Mesenchymal stem cell (in vitro differentiated cells and primary cell): Measurements from ENCODE around the gene PROCR.
A peak's percentile ranks its signal among the peaks of the same experiment; 100 is the strongest.
"Not testable (repeated sequence)": the region's sequence is repeated elsewhere in the genome, so short reads cannot be mapped to it uniquely, and the experiment has no call there.

Experiments used
- DNase-seq: peaks from one replicate; pipeline ENCODE4 v3.0.0-alpha.2; 2013
- H2AFZ ChIP-seq: one replicate; pipeline ENCODE4 v1.6.1; 2013; ENCODE audit warnings: low read depth, mild to moderate bottlenecking, control low read depth, inconsistent platforms, low read length, moderate library complexity
- H2AK5ac ChIP-seq: 2 replicates; pipeline ENCODE4 v1.6.1; 2013; ENCODE audit warnings: low read length, moderate library complexity, mild to moderate bottlenecking, inconsistent platforms; ENCODE audit not compliant: severe bottlenecking
- H2BK120ac ChIP-seq: one replicate; pipeline ENCODE4 v1.6.1; 2013; ENCODE audit warnings: low read depth, mild to moderate bottlenecking, inconsistent platforms, low read length, moderate library complexity
- H2BK12ac ChIP-seq, 2 experiments: one replicate each; pipeline ENCODE4 v1.6.1; 2013; ENCODE audit warnings: inconsistent platforms in 2 of 2, low read length in 2 of 2, mild to moderate bottlenecking in 2 of 2, moderate library complexity in 2 of 2, control low read depth in 1 of 2
- H2BK15ac ChIP-seq: one replicate; pipeline ENCODE4 v1.6.1; 2013; ENCODE audit warnings: mild to moderate bottlenecking, low read depth, inconsistent platforms; ENCODE audit not compliant: poor library complexity, severe bottlenecking
- H2BK5ac ChIP-seq: 2 replicates; pipeline ENCODE4 v1.6.1; 2013; ENCODE audit warnings: low read depth, mild to moderate bottlenecking, low read length, control low read depth, inconsistent platforms; ENCODE audit not compliant: poor library complexity, severe bottlenecking
- H3K14ac ChIP-seq, 2 experiments: one replicate each; pipeline ENCODE4 v1.6.1; 2013; ENCODE audit warnings: inconsistent platforms in 2 of 2, low read length in 2 of 2, control low read depth in 1 of 2, mild to moderate bottlenecking in 1 of 2, moderate library complexity in 1 of 2
- H3K18ac ChIP-seq, 2 experiments: one replicate each; pipeline ENCODE4 v1.6.1; 2013; ENCODE audit warnings: inconsistent platforms in 2 of 2, low read length in 2 of 2, control low read depth in 1 of 2, low read depth in 1 of 2, mild to moderate bottlenecking in 1 of 2
- H3K23ac ChIP-seq, 2 experiments: one replicate each; pipeline ENCODE4 v1.6.1; 2013; ENCODE audit warnings: inconsistent platforms in 2 of 2, low read length in 2 of 2, mild to moderate bottlenecking in 2 of 2, moderate library complexity in 2 of 2, control low read depth in 1 of 2
- H3K27ac ChIP-seq: 2 replicates; pipeline ENCODE4 v1.5.1; 2013; ENCODE audit warnings: mild to moderate bottlenecking, moderate library complexity, low read length, control low read depth, inconsistent platforms; ENCODE audit not compliant: poor library complexity, severe bottlenecking
- H3K27me3 ChIP-seq, 2 experiments: 2 replicates each; pipeline versions ENCODE4 v1.6.1 to v1.7.0; 2013; ENCODE audit warnings: low read length in 2 of 2, mild to moderate bottlenecking in 2 of 2, moderate library complexity in 2 of 2, control low read depth in 1 of 2, inconsistent platforms in 1 of 2; ENCODE audit not compliant: control insufficient read depth in 1 of 2, insufficient read depth in 1 of 2
- H3K36me3 ChIP-seq, 2 experiments: 2 replicates each; pipeline versions ENCODE4 v1.6.1 to v1.7.0; 2013; ENCODE audit warnings: low read length in 2 of 2, control low read depth in 1 of 2, inconsistent platforms in 1 of 2, low read depth in 1 of 2, mild to moderate bottlenecking in 1 of 2; ENCODE audit not compliant: insufficient read depth in 2 of 2, control insufficient read depth in 1 of 2
- H3K4ac ChIP-seq, 2 experiments: one replicate each; pipeline ENCODE4 v1.6.1; 2013; ENCODE audit warnings: inconsistent platforms in 2 of 2, low read length in 2 of 2, mild to moderate bottlenecking in 2 of 2, moderate library complexity in 2 of 2, control low read depth in 1 of 2, low read depth in 1 of 2
- H3K4me1 ChIP-seq: 2 replicates; pipeline ENCODE4 v1.6.1; 2013; ENCODE audit warnings: low read depth, low read length, control low read depth; ENCODE audit not compliant: control insufficient read depth, insufficient read depth
- H3K4me2 ChIP-seq: 2 replicates; pipeline ENCODE4 v1.6.1; 2013; ENCODE audit warnings: low read length, mild to moderate bottlenecking, inconsistent platforms; ENCODE audit not compliant: poor library complexity, severe bottlenecking
- H3K4me3 ChIP-seq, 2 experiments: 2 replicates each; pipeline versions ENCODE4 v1.5.1 to v1.7.0; 2013; ENCODE audit warnings: low read length in 2 of 2, mild to moderate bottlenecking in 2 of 2, control low read depth in 1 of 2, low read depth in 1 of 2; ENCODE audit not compliant: insufficient read depth in 1 of 2
- H3K79me1 ChIP-seq: replicated peaks from 2 replicates; pipeline ENCODE4 v1.6.1; 2013; ENCODE audit warnings: mild to moderate bottlenecking, control low read depth, low read length, inconsistent platforms; ENCODE audit not compliant: poor library complexity, severe bottlenecking
- H3K9ac ChIP-seq: 2 replicates; pipeline ENCODE4 v1.7.0; 2013; ENCODE audit warnings: mild to moderate bottlenecking, low read length, moderate library complexity
- H3K9me3 ChIP-seq: 2 replicates; pipeline ENCODE4 v1.7.0; 2013; ENCODE audit warnings: mild to moderate bottlenecking, low read length; ENCODE audit not compliant: control insufficient read depth
- H4K8ac ChIP-seq: one replicate; pipeline ENCODE4 v1.6.1; 2013; ENCODE audit warnings: inconsistent platforms, mild to moderate bottlenecking, low read length, moderate library complexity
- H4K91ac ChIP-seq: one replicate; pipeline ENCODE4 v1.6.1; 2013; ENCODE audit warnings: mild to moderate bottlenecking, low read length, inconsistent platforms
- WGBS: methylation state at CpG from one replicate; pipeline ENCODE4 v1.1.7; 2013; ENCODE audit warnings: mixed read lengths; 5-methylcytosine and 5-hydroxymethylcytosine counted together

The PROCR gene

DNA sequence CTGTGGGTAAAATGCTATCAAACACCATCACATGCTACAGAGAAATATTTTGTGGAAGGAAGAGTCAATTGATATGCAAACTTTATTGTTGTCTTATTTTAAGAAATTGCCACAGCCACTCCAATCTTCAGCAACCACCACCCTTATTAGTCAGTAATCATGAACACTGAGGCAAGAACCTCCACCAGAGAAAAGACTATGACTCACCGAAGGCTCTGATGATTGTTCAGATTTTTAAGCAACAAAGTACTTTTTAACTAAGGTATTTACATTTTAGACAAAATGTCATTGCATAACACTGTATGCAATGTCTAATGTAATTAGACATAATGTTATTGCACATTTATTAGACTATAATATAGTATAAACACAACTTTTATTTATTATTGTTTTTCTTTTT is 28.4 kb downstream of the PROCR start:
- WGBS: no CpG with 5 or more reads among the region's 1 CpG
- Histone ChIP-seq H3K9me3 (peaks cover 35% of the 10 kb centered on the region), H4K8ac (no peak overlapping the region), H3K23ac (no peak overlapping the region), H2BK15ac (no peak overlapping the region), H3K36me3 (no peaks in the 10 kb centered on the region), H4K91ac (no peak overlapping the region), H2AFZ (no peak overlapping the region), H2AK5ac (no peak overlapping the region), H2BK12ac (no peak overlapping the region), H3K79me1 (no peaks in the 10 kb centered on the region), H3K27ac (no peak overlapping the region), H3K27me3 (no peaks in the 10 kb centered on the region), H3K4me3 (no peak overlapping the region), H3K4me1 (no peaks in the 10 kb centered on the region), H3K9ac (peak overlapping the region; percentile 53), H2BK5ac (no peak overlapping the region), H3K14ac (no peak overlapping the region), H3K4me2 (no peak overlapping the region), H3K4ac (no peak overlapping the region), H2BK120ac (no peak overlapping the region), H3K18ac (no peak overlapping the region)
- peak; percentile 90 for DNase-seq

DNA sequence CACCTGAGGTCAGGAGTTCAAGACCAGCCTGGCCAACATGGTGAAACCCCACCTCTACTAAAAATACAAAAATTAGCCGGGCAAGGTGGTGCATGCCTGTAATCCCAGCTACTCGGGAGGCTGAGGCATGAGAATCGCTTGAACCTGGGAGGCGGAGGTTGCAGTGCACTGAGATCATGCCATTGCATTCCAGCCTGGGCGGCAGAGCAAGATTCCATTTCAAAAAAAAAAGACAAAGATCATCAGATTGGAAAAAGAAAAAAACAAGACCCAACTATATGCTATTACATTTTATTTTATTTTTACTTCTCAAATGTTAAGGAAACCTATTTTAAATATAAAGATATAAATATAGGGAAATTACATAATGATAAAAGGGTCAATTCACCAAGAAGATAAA is 29.6 kb downstream of the PROCR start:
- not testable (repeated sequence) for H3K36me3 ChIP-seq, H2BK5ac ChIP-seq, H3K27ac ChIP-seq, H3K4me1 ChIP-seq, H3K14ac ChIP-seq, DNase-seq, H2AK5ac ChIP-seq, H3K27me3 ChIP-seq, H2BK120ac ChIP-seq, H3K23ac ChIP-seq, H4K91ac ChIP-seq, H3K79me1 ChIP-seq, H2AFZ ChIP-seq, H4K8ac ChIP-seq, H2BK12ac ChIP-seq, H3K18ac ChIP-seq, H3K9ac ChIP-seq, H3K4me3 ChIP-seq, H2BK15ac ChIP-seq, H3K4ac ChIP-seq, H3K4me2 ChIP-seq
- WGBS: 98% methylated on average over 5 of the region's 5 CpGs
- H3K9me3 ChIP-seq: peaks cover 25% of the 10 kb centered on the region

DNA sequence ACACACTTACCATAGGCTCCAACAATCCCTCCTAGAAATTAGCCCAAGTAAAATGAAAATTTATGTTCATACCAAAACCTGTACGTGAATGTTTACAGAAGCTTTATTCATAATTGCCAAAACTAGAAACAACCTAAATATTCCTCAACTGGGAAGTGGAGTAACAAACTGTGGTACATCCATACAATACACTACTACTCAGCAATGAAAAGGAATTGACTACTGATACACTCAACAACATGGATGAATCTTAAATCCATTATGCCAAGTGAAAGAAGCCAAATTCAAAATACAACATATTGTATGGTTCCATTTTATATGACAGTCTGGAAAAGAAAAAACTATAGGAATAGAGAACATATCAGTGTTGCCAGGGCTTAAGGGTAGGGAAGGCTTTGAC is 34.9 kb downstream of the PROCR start:
- Histone ChIP-seq H2AK5ac (no peak overlapping the region), H3K9me3 (no peaks in the 10 kb centered on the region), H3K9ac (no peak overlapping the region), H2BK5ac (no peak overlapping the region), H3K18ac (no peak overlapping the region), H2BK12ac (no peak overlapping the region), H3K4me3 (no peak overlapping the region), H3K4ac (no peak overlapping the region), H3K14ac (no peak overlapping the region), H2BK120ac (no peak overlapping the region), H2BK15ac (no peak overlapping the region), H3K27ac (no peak overlapping the region), H4K91ac (no peak overlapping the region), H3K4me1 (no peaks in the 10 kb centered on the region), H3K23ac (no peak overlapping the region), H2AFZ (no peak overlapping the region), H3K27me3 (no peaks in the 10 kb centered on the region), H4K8ac (no peak overlapping the region), H3K36me3 (no peaks in the 10 kb centered on the region), H3K79me1 (no peaks in the 10 kb centered on the region), H3K4me2 (no peak overlapping the region)
- no peak for DNase-seq
- WGBS: 96% methylated on average over 1 of the region's 1 CpG

DNA sequence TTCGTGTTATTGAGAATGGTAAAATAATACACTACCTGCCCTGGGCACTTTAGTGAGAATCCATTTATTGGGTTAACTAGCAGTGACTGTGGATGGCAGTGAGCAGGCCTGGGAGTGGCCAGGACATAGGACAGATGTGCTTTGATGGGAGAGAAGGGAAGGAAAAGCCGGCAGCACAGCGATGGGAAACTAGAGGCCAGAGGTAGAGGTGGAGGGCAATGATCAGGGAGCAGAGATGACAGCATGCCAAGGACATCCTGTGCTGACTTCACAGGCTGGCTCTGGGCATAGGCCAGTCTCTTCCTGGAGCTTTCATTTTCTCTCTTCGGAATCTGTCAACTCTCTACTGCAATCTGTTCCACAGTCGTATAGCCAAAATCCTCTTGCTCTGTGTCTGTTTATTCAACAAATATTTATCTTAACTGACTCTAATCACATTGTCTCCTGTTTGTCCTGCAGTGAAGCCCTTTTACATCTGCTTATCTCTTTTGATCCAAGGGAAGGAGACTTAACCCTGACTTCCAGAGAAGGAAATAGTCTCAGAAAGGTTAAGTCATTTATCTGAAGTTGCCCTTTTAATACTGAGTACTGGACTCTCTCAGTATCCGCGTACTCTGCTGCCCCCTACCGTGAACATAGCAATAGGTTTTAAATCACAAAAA is 36.2 kb downstream of the PROCR start:
- Histone ChIP-seq H2BK12ac (peak overlapping the region in 1 of 2 experiments; percentile 23), H3K4me2 (peak overlapping the region; percentile 14), H3K4me1 (no peaks in the 10 kb centered on the region), H3K36me3 (no peaks in the 10 kb centered on the region), H3K27me3 (no peaks in the 10 kb centered on the region), H3K4ac (peak overlapping the region in 1 of 2 experiments; percentile 35), H3K14ac (no peak overlapping the region), H3K23ac (peak overlapping the region in 1 of 2 experiments; percentile 23), H4K91ac (no peak overlapping the region), H3K79me1 (no peaks in the 10 kb centered on the region), H2BK15ac (no peak overlapping the region), H2BK5ac (no peak overlapping the region), H3K9me3 (no peaks in the 10 kb centered on the region), H4K8ac (peak overlapping the region; percentile 19), H3K4me3 (peak overlapping the region in 1 of 2 experiments; percentile 49), H3K27ac (peak overlapping the region; percentile 61), H2AK5ac (no peak overlapping the region), H3K18ac (no peak overlapping the region), H2BK120ac (no peak overlapping the region), H3K9ac (peak overlapping the region; percentile 61), H2AFZ (peak overlapping the region; percentile 69)
- peak; percentile 81 for DNase-seq
- WGBS: 41% methylated on average over 8 of the region's 8 CpGs
